ENCODE data around the gene EGR2.

EGR2 gene

GRCh38 chr10:62817766-62818425 lies 1.7 kb upstream of the EGR2 start:
- no peak for DNase-seq (ENCODE audit: low spot score)

DNA sequence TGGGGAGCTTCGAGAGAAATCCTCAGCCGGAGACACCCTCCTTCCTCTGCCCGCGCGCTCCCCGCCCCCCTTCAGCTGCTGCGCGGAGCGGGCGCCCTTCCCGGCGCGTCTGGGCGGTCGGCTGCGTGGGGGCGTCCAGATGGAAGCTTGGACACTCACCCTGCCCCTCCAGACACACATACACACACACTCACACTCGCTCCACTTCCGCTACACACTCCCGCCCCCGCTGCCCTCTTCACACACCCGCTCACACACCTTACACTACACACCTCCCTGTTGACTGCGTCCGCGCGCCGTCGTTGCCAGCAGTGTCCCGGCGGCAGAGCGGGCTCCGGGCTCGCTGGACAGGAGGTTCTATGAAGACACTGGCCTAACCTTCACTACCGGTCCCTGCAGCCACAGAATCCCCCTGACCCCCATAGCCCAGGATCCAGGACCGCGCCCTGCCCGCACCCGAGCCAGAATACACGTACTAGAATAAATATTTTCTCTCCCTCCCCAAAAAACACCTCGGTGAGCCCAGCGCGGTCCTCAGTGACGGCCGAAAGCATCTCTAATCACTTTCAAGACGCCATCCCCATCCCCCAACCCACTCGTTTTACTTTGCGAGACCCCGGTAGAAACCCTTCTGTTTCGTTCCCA lies 1.1 kb upstream of the EGR2 start:
- no peak for DNase-seq (ENCODE audit: low spot score)

- no peak for DNase-seq (ENCODE audit: low spot score)
These were observed 163 bp downstream of the EGR2 start for GRCh38 chr10:62816076-62816330.

DNA sequence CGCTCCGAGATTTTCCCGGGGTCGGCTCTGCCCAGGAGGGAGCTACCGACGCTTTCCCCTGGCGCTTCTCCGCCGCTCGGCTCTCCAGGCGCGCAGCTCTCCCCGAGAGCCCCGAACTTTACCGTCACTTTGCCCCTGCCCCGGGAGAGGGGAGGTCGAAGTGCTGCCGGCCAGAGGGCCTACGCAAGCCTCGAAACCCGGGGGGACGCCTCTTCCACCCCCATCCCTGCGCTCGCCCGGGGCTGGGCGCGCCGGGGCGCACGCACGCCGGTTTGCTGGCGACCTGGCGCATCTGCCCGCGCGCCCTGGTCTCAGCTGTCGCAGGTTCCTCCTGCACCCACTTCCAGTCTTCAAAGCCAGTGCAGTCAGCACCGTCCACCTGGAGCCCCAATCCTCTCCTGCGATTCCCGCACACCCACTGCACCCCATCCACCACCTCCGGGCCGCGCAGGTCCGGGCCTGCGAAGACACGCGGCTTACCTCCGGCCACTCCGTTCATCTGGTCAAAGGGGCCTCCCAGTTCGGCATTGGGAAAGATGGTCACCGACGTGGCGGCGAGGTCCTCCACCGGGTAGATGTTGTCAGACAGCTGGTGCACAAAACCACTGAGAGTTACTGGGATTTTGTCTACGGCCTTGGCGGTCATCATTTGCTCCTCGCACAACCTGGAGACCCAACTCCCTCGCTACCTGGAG lies 638 bp downstream of the EGR2 start:
- no peak for DNase-seq (ENCODE audit: low spot score)

DNA sequence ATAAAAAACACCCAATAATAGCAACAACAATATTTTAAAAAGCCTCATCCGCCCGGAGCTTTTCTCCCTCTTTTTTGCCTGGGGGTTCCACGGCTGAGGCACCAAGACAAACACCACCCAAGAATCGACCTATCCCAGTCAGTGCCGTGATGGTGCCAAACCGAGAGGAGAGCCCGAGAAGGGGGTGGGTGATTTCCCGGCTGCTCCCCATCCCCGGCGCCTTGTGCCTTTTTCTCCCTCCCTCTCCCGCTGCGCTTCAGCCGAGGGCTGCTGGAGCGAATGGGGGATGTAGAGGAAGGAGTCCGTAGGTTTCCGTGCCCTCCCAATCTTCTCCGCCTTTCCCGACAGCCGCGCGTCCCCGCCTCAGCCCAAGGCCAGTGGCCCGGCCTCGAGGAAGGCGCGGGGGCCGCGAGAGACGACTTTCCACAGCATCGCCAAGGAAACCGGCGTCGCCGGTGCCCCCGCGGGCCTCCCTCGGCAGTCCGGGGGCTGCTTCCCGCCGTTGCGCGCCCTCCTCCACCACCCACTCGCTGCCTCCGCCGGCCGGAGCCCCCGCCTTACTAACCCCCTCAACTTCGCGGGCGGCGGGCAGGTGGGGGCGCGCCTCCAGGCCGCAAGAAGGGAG lies 1.3 kb downstream of the EGR2 start:
- DNase-seq (ENCODE audit: low spot score): no peak

- DNase-seq (ENCODE audit: low spot score): no peak
These were observed 2.2 kb downstream of the EGR2 start for GRCh38 chr10:62813981-62814380.

GRCh38 chr10:62813453-62813852 lies 2.7 kb downstream of the EGR2 start:
- DNase-seq (ENCODE audit: low spot score): no peak

DNA sequence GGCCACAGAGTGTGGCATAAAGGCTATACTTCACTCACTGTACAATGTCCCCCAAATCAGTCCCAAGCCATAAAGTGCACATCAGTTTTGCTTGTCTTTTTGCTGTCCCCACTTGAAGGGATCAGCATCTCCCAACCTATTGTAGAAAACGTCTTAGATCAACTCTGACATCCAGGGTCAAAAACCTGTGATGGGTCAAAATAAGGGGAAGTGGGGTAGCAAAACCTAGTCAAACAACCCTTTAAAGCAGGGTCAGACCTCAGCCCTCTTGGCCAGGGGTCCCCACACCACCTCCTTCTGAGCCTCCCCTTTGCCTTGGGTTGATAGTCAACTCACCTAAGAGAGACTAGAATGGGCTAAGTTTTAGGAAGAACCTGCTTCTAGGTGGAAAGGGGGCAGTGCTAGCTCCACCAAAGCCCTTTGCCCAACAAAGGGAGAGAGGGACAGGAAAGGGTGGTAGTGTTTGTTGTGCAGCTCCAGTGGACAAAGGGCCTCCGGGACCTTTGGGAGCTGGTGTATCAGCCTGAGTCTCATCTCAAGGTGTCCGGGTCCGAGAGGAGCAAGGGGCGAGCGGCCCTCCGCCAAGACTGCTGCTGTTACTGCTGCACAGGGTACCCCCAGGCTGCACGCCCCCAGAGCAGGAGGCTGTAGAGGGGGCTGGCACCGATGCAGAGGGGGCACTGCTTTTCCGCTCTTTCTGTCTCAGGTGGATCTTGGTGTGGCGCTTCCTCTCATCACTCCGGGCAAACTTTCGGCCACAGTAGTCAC lies 3.3 kb downstream of the EGR2 start:
- DNase-seq (ENCODE audit: low spot score): no peak

- DNase-seq (ENCODE audit: low spot score): no peak
These were observed 4.8 kb downstream of the EGR2 start for GRCh38 chr10:62811159-62811875.

- DNase-seq (ENCODE audit: low spot score): no peak
These were observed 5.8 kb downstream of the EGR2 start for GRCh38 chr10:62810156-62810902.

- DNase-seq (ENCODE audit: low spot score): no peak
These were observed 9.9 kb downstream of the EGR2 start for GRCh38 chr10:62806251-62806650.

DNA sequence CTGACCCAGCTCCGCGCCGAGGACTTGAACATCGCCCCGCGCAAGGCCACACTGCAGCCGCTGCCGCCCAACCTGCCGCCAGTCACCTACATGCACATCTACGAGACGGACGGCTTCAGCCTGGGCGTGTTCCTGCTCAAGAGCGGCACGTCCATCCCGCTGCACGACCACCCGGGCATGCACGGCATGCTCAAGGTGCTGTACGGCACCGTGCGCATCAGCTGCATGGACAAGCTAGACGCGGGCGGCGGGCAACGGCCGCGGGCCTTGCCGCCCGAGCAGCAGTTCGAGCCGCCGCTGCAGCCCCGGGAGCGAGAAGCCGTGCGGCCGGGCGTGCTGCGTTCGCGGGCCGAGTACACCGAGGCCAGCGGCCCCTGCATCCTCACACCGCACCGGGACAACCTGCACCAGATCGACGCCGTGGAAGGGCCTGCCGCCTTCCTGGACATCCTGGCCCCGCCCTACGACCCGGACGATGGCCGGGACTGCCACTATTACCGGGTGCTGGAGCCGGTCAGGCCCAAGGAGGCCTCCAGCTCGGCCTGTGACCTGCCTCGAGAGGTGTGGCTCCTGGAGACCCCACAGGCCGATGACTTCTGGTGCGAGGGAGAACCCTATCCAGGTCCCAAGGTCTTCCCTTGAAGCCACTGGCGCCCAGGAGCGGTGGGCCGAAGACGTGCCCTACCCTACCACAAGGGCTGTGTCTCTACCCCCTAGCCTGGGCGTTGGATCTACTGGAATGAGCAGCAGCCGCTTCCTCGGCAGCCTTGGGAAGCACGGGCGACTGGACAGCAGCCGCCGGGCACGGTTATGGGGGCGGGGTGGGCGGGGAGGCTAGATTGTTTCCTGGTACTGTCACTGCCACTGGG lies 10.7 kb downstream of the EGR2 start:
- DNase-seq (ENCODE audit: low spot score): no peak

GRCh38 chr10:62804356-62805230 lies 11.6 kb downstream of the EGR2 start, which contains the start of gene ADO:
Gene ADO, plus strand, starts transcription at chr10:62804720. Its CDS starts 340 bp downstream, at chr10:62805060.
- peak; percentile 94 for DNase-seq (ENCODE audit: low spot score)

- DNase-seq (ENCODE audit: low spot score): no peak
These were observed 12.3 kb downstream of the EGR2 start for GRCh38 chr10:62803724-62804355.

DNA sequence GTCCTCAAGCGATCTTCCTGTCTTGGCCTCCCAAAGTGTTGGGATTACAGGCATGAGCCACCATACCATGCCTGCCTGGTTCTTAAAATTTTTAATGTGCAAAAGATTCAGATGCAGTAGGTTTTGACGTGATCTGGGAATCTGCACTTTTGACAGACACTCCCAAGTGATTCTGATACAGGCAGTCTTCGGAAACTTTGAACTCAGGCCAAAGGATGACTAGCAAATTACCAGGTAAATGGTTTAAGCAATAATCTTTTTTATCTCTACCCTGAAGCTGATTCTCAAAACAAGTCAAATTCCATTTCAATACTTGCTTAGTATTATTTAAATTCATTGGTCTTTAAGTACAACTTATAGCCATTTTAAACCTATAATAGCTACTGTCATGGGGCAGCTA lies 14.3 kb downstream of the EGR2 start:
- DNase-seq (ENCODE audit: low spot score): no peak

DNA sequence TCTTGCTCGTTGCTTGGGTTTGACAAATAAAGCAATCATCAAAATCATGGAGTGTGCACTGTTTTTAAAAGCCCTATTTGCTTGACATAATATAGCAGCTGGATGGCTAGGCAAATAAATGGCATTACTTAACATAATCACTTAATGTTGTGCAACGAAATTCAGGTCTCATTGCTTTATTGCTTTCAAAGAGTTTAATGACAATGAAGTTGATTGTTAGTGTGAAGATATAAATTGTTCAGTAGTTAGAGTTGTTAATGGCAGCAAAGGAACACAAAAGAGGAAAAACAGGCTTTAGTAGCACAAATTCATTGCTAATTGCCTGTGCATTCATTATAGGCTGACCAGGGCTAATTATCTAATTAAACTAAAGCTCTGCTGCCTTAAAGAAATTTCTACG lies 19.3 kb downstream of the EGR2 start:
- no peak for DNase-seq (ENCODE audit: low spot score)

DNA sequence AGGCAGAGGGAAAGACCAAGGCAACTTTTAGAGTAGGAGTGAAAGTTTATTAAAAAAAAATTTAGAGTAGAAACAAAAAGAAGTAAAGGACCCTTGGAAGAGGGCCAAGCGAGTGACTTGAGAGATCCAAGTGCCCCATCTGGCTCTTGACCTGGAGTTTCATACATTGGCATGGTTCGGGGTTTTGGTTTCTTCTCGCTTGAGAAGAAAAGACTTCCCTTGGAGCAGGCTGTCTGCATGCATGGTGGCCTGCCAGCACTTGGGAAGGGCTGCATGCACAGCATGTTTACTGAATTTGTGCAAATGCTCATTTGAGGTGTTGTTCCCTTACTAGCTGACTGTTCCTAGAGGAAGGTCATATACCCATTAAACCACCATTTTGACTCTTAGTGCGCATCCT lies 20.4 kb downstream of the EGR2 start:
- DNase-seq (ENCODE audit: low spot score): no peak

DNA sequence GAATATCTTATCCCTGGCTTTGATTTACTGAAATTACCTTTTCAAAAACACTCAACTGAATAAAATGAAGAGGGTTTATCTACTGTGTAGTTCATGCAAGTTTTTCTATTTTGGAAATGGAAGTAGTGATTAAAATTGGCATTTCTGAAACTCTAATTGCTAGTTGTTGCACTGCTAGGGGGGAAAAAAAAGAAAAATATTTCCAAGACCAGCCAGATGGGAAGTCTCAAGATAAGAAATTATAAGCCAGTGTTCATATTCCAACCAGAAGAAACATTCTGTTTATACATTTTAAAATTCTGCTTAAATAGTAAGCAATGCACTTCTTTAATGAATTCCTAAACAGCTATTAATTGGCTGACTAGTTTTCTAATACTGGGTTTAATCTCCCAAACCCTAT lies 21.1 kb downstream of the EGR2 start:
- DNase-seq (ENCODE audit: low spot score): no peak

GRCh38 chr10:62794306-62794705 lies 21.9 kb downstream of the EGR2 start:
- no peak for DNase-seq (ENCODE audit: low spot score)

All from putamen (tissue), 1 donor.